ENCODE data around the gene BRF1.

The BRF1 gene

DNA sequence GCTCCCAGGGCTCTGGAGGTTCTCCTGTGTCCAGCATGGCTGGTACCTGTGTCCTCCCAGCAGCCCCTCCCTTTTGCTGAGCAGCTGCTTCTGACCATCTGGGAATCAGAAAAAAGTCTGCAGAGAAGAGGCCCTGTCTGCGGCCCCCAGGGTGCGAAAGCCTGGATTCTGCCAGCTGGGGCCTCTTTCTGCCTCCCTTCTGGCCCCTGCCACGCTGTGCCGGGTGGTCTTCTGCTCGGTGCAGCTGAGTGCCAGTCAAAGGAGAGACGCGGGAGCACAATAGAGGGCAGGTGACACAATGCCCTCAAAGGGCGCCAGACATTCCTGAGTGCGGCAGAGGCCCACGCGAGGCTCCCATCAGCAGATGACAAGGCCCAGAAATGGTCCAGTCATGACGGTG, 39.8 kb downstream of the BRF1 start:
- TF ChIP-seq, protein P1, sequence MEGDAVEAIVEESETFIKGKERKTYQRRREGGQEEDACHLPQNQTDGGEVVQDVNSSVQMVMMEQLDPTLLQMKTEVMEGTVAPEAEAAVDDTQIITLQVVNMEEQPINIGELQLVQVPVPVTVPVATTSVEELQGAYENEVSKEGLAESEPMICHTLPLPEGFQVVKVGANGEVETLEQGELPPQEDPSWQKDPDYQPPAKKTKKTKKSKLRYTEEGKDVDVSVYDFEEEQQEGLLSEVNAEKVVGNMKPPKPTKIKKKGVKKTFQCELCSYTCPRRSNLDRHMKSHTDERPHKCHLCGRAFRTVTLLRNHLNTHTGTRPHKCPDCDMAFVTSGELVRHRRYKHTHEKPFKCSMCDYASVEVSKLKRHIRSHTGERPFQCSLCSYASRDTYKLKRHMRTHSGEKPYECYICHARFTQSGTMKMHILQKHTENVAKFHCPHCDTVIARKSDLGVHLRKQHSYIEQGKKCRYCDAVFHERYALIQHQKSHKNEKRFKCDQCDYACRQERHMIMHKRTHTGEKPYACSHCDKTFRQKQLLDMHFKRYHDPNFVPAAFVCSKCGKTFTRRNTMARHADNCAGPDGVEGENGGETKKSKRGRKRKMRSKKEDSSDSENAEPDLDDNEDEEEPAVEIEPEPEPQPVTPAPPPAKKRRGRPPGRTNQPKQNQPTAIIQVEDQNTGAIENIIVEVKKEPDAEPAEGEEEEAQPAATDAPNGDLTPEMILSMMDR (IDR thresholded peaks at IDR 0.05), result no peak

DNA sequence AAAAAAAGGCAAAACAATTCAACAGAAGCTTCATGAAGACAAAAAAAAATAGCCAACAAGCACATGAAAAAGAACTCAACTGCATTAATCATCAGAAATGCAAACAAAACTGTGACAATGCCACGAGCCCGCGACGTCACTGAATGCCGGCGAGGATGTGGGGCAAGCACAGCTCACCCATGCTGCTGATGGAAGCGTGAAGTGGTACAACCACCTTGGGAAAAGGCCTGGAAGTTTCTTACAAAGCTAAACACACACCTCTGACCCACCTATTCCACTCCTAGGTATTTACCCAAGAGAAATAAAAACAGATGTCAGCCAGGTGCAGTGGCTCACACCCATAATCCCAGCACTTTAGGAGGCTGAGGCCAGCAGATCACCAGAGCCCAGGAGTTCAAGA, 42.0 kb downstream of the BRF1 start:
- TF ChIP-seq, protein P1 (IDR thresholded peaks at IDR 0.05), result no peak

DNA sequence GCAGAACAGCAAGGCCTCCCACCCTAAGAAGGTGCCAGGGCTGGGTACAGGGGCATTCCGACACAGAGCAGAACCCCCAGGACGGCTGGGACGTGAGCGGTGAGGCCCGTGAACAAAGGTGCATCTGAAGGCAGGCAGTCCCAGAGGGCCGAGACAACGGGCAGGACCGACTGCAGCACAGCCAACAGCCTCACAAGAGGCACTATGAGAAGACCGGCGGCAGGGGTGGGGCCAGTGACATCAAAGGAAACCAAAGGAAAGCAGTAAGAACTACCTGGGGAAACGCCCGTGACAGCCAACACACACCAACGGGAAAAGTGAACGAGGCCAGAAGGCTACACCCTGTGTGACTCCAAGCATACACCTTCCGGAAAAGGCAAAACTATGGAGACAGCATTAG, 43.3 kb downstream of the BRF1 start:
- TF ChIP-seq, protein P1 (IDR thresholded peaks at IDR 0.05), result no peak

DNA sequence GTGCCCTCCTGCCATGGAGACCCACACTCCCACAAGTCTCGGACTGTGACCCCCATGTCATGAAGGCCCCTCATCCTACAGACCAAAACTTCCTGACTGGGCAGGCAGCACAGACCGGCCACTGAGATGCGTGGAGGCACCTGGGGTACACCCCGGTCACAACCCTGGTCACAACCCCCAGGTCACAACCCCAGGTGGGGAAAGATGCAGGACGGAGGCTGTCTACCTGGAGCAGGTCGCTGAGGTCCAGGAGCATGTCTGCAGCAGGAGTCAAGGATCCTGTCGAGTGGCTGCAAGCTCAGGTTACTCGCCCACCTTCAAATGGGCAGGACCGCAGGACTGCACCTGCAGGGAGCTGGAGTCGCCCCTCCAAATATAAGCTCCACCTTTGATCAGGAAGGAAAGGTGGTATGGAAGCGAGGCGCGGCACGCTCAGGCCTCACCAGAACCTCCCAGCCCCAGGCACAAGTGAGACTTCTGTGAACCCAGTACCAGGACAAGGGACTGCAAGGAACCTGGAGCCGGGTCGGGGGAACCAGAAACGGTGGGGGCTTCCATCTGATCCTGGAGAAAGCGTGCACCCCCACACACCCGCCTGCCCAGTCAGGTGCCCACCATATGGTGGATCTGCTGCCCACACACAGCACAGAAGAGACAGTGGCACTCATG, 44.4 kb downstream of the BRF1 start:
- TF ChIP-seq, protein P1 (IDR thresholded peaks at IDR 0.05), result no peak

DNA sequence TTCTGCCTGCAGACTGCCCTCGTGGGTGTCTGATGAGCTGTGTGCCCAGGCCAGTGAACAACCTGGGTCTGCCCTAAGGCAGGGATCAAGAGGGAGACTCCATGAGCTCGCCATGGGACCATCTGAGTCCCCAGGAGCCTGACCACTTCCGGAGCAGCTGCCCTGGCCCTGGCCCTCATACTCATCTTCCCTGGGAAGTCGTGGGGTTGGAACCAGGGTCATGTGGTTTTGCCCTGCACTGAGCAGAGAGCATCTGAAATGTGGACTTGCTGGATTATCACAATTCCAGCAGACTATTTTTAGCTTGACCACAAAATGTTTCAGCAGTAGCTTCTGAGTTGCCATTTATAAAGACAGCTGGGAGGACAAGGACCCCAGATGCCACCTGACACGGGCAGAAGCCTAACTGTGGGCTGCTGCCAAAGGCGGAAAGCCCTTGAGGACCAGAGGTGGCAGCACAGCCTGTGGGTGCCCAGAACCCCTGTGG, 45.7 kb downstream of the BRF1 start:
- TF ChIP-seq, protein P1 (IDR thresholded peaks at IDR 0.05), result no peak

DNA sequence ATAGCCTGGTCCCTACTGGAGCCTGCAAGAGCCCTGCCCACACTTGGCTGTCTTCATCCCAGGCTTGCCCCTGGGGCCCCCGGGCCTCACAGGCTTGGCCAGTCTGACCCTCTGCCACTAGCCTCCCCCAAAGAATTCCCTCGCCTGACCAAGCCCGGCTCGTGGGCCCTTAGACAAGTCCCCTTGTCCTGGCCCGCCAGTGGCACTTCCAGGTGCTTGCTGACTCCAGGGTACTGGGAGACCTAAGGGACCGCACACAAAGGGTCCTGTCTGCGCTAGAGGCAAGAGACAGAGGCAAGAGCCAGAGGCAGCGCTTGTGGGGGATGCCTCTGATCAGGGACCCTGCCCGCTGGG, 47.5 kb downstream of the BRF1 start:
- TF ChIP-seq, protein P1 (IDR thresholded peaks at IDR 0.05), result no peak

DNA sequence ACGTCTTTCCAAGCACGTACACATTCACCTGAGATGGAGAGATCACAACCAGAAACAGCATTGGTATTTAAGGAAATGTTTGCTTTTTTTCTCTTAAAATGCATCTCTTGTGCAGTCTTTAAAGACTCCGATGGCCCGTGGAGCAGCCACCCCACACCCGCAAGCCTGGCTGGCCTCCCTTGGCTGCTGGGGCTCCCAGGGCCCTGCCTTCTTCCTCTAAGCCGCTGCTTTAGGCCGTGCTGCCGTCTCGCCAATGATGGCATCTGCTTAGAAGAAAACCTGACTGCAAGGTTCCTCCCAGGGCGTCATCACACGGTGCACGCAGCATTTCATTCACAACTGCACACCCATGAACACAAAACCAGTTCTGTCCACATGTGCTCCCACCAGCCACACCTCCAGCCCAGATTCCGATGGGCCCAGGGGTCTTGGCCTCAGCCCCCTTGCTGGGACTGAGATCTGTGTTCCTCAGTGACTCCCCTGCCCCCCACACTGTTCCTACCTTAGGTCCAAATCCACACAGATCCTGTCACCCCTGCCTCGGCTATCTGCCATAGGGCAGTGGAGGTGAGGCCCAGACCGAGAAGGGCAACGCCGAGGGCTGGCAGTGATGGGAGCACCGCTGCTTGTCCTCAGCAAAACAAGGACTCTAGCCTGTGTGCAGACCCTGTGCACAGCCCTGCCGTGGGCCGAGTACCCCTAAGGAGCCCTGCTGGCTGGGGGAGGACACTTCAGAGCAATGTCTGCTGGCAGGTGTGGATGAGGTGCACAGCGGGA, 48.1 kb downstream of the BRF1 start:
- TF ChIP-seq, protein P1 (IDR thresholded peaks at IDR 0.05), result no peak
